GM18858 (cell line): Measurements from ENCODE around the gene RASEF.

Source experiments
- ATAC-seq: cut with Tn5 transposase; IDR thresholded peaks from one replicate; pipeline ENCODE4 v1.9.1; 2021; ENCODE audit not compliant: unreplicated experiment

RASEF gene

DNA sequence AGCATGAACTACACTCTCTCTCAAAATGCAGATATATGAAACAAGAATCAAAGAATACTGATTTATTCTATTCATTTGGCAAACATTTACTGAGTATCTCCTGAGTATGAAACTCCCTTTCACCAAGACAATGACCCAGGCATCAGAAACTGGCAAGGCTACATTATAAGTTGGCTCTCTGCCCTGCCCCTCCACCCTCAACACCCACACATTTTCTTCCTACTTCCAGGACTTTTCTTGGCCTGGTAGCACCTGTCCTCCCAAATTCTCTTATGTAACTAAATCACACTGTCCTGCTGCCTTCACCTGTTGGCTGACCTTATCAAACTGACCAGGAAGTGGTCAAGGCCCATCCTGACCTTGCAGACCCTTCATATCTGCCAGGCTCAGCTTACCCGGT is 3.5 kb downstream of the RASEF start:
- no peak for ATAC-seq

DNA sequence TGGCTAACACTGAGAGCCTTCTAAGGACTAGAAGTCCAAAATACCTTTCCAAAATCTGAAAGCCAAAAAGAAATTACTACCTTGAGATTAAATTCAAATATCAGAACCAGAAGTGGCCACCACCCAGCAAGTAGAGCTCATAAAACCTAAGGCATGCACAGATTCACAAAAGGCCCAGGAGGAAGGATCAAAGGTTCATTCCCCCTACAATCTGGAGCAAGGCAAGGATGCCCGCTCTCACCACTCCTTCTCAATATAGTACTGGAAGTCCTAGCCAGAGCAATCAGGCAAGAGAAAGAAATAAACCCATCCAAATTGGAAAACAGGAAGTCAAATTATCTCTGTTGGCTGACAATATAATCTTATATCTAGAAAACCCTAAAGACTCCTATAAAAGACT is 6.0 kb downstream of the RASEF start:
- ATAC-seq = no peak

DNA sequence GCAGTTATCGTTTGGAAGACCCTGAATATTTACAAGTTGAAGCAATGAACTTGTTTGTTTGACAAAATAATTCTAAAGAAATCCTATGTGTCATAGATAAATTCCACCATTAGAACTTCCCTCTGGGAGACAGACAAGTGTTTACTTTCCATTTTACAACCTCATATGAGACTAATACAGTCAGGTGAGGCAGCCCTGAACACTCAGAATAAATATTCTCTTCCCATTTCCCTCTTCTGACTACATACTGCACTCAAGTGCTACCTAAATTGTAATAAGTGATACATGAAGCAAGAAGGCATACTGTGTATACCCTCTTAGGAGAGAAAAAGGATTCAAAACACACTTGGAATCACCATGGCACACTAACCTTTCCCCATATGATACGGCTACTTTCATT is 6.8 kb downstream of the RASEF start:
- ATAC-seq = no peak

DNA sequence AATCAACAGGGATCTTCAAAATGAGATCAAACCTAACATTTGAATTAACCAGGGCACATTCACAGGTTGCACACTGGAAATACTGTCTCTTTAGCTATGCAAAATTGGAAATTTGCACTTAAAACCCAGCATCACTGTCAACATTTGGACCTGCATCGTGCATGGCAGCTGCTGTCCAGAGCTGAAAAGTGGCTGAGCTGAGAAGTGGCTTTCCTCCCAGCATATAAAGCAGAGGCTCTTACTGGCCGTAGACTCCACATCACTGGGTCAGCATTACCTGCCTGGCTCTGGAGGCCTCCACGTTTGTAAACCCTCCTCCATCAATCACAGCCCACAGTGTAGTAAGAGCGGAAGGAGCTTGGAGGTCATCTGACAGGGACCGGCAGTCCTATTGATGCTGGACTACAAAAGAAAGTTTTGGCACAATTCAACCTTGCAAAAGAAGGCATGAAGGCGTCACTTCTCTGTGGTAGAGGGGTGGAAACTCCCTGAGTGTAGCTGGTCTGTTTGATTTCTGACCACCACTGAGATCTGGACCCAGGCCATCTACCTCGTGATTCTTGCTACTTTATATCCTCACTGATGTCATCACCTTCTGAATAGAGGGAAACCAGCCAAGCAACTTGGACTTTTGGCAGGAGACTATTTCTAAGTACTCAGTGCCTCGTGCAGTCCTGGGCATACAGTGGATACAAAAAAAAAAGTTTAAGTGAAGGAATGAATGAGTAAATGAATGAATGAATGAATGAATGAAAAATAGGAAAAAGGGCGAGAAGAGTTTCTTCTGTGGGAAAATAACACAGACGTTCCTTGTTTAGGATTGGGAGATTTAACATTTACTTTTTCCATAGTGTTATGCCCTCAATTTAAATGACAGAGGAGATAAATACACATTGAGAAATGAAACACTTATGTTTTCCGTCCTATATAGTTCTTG is 14.8 kb downstream of the RASEF start:
- ATAC-seq = no peak

DNA sequence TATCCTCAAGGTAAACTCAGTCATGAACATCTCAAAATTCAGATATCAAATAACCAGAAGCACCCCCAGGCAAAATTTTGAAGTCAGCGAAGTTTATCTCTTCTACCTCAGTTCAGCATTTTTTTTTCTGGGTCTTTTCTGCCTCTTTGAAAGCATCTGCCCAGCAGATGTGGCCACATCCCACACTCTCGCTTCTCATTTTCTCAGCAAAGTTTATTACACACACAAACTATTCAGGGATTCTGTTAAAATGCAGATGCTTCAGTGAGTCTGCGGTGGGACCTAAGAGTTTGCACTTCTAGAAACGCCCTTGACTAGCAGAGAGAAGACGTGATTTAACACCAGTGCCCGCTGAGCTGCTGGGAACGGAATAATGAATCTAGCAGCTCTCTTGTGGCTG is 19.3 kb downstream of the RASEF start:
- ATAC-seq = no peak

DNA sequence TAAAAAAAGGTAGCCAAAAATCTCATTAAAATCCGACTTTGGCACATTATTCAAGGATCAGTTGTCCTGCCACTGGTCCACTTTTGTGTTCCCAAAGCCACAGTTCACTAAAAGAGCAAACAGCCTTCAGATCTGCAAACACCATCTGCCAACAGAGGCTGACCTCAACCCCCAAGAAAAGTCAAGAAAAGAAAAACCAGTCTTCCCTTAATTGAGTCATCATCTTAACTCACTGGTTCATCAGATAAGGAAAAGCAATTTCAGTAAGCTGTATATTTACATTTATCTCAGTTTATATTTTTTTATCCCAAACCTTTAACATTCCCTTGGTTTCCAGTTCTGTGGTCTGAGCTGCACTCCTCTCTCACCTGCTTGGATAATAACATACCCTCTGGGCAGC is 21.2 kb downstream of the RASEF start:
- no peak for ATAC-seq

DNA sequence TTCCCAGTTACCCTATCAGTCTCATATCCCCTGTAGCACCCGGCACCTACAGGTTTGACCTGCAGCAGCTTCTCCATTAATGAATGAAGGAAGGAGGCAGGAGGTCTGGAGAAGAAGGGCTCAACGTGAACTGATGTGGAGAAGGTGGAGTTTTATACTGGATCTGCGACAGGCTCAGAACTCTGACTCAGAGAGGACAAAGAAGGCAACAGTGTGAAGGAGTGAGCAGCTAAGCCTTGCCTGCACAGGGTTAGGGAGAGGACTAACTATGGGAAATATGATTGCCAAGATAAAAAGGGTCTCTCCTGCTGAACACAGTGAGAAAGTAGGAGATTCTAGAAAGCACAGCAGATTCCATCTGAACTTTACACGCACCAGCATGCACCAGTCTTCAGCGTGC is 23.6 kb downstream of the RASEF start:
- no peak for ATAC-seq

DNA sequence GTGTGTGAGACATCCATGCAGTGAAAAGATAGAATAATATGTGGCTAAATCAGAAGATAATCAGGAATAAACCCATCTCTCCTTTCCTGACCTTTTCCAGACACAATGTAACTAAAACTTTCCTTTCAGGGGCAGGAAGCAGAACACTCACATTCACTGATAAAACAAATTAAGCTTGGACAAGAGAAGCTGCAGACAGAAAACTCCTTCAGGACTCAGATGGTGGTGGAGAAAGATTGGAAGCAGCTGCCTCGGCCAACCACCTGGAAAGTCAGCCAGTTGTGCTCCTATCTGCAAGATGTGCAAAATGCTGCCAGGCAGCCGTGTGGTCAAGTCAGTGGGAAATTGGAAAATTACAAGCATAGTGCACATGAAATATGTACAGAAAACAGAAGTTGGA is 26.9 kb downstream of the RASEF start:
- no peak for ATAC-seq

DNA sequence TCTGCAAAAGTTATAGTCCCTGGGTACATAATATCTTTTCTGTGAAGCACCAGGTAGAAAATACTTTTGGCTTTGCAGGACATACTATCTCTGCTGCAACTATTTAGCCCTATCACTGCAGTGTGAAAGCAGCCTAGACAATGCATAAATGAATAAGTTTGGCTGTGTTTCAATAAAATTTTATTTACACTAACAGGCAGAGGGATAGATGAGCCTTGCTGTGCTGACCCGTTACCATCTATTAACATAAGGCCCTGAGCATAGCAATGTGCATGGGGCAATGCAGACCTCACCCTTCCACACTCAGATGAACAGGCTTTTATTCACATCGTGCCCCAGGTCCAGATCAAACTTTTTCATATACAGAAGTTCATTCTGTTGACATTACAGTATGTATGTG is 27.8 kb downstream of the RASEF start:
- no peak for ATAC-seq

DNA sequence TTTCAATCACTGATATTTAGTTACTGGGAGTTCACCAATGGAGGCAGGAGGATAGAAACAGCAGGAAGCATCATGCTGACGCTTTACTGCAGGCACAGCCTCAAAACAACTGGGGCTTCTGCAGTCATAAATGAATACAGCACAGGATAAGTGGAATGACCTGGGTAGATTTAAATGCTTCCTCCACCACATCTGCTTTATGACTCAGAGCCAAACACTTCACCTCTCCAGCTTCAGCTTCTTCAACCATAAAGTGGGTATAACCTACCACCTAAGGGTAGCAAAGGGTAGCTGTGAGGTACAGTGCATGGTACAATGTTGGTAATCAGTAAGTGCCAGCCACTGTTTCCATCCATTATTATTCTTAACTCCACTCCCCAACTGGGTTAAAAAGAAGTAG is 28.4 kb downstream of the RASEF start:
- ATAC-seq = no peak

DNA sequence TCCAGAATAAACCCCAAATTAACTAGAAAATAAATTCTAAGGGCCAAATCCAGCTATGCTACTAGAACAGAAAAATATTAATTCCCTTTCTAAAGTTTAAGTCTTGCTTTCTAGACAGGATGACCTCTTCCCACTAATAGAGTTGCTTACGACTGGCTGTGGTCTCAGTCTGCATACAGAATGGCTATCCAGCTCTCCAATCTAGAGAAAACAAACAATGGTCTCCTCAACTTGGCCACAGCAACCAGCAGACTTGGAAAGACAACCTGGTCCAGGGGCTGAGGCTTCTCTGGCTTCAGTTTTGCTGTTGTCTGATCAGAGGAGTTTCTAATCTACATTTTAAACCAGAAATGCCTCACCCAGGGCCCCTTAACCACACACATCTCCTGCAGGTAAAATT is 28.9 kb downstream of the RASEF start:
- no peak for ATAC-seq

DNA sequence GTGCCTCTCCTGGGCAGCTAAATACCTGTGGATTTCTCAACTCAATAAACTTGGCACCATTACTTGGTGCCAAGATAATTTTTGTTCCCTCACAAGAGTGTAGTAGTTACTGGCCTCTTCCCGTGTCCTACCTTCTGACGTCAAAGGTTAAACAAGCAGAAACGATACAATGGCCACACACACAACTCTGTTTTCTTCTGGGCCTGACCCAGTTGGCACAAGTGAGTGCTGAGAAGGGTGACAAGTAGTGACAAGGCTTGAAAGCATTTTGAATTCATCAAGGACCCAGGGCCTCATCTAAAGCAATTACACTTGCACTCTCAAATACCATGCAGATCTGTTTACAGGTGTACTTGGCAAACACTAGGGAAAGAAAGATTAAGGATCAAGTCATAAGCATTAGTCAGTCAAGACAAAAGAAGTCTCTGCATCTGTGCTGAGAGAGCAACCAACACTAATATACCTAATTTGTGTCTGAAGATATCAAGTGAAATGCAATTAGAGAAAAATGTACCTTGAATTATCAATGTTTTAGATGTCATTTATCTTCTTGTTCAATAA is 30.8 kb downstream of the RASEF start:
- ATAC-seq = no peak

DNA sequence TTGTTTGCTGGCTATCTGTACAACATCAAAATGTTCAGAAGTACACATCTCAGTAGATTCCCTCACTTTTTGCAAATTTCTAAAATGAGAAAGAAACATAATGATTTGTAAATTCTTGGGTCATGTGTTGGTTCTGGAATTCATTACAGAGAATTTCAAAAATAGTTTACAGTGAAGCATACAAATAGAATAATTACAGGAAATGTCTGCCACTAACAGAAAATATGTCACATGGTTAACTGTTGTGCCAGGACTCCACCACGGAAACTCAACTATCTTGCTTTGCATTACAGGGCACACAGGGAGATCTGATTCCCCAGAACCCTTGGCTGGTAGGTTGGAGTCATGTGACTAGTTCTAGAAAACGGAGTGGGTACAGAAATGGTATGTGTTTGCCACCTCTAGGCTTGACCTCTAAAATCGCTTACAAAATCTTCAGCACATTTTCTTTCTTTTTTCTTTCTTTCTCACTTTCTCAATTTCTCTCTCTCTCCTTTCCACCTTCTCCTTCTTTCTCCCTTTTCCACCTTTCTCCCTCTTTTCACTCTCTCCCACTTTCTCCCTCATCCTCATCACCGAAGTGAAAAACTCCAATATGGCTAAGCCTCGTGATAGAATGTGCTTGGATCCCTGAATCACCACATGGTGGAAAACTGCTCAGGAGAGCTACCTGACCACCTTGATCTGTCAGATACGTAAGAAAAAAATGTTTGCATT is 32.4 kb downstream of the RASEF start:
- no peak for ATAC-seq

DNA sequence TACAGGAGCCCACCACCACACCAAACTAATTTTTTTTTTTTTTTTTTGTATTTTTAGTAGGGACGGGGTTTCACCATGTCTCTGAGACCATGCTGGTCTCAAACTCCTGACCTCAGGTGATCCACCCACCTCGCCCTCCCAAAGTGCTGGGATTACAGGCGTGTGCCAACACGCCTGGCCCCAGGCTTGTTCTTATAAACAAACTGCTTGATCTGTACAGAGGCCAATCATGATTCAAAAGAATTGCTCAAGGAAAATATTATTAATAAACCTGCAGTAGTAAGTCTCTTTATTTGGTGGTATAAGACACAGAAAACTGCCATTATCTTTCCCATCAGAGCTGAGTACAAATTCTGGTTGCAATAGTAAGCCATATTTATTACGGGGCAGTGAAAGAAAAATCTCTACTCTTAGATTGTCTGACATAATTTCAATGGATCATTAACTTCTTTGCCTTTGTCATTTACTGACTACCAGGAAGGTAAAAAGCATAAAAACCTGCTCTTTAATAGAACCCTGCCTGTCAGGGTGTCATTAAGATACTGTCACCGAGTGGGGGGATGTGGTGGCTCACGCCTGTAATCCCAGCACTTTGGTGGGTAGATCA is 33.3 kb downstream of the RASEF start:
- ATAC-seq = no peak

DNA sequence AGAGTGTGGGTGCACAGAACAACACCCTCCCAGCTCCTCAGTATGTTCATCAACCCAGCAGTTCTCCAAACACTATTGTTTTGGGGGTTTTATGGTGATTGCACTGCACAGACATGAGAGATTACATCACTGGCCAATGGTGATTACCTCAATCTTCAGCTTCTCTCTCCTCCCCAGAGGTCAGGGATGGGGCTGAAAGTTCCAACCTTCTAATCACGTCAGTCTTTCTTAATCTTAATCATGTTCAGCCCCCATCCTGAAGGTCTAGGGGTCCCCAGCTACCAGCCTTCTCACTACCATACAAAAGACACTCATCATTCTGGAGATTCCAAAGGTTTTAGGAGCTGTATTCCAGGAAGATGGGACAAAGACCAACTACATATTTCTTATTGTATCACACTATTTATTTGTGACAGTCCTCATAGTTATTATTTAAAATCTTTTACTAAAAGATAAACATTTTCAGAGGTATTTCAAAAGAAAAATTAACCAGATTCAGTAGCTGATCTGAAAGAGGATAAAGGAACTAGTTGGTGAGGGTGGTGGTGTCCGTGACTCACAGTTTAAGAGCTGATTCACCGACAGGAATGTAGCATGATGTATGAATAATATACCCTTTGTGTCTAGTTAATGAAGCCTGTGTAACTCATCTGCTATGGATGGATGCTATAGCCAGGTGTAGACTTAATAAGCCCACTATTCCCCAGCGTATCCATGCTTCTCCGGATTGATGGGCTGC is 35.6 kb downstream of the RASEF start:
- no peak for ATAC-seq

DNA sequence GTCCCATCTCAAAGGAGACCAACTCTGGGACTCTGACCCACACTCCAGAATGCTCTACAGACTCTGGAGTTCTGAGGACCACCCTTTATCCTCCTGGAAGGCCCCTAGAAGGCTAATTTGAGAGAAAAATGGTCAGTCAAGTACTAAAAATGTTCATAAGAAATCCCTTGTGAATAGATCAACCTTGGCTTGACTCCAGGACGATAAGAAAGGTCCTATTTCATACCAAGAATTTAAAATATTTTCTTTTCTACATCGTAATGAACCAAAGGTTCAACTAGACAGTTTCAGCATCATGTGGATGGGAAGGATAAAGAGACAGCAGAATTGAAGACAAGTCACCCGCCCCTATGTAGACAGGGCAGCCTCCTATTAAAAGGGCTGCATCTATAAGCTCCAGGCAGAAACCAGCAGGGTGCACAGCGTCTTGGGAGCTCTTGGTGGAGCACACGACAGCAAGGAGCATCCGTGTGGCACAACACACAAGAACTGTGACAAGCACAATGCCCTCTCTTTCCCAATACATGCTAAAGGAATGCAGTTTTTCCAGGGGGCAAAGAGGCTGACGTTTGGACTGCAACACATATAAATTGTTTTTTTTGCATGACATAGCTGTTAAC is 38.3 kb downstream of the RASEF start:
- no peak for ATAC-seq

DNA sequence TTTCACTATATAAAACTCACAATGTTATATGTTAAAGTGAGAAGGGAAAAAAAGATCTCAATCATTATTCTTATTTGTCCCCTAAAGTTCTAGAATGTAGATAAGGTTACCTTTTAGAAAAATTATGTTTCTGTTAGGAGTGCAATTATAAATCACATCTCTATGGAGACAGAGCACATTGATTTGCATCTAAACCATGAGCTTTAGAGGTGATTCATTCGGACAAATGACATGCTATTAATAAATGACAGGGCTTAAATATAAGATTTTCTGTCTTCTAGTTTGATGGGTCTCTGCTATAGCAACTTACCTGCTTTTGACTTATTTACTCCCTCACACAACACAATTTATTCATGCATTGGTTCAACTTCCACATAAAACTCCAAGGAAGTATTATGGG is 39.8 kb downstream of the RASEF start:
- no peak for ATAC-seq

DNA sequence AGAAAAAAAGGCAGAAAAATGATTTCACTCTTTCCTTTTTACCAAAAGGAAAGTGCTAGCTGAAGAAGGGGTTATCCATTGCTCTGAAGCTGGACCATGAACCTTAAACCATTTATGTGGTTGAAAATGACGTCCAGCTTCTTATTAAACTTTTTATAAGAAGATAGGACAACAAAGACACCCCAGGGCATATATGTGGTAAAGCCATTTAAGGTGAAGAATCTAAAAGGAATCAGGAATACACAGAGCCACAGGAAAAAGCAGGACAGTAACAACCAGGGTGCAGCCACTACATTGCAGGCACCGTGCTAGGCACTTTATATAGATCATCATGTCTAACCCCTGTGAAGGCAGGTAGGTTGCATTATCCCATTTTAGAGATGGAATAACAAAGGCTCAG is 42.1 kb downstream of the RASEF start:
- ATAC-seq = no peak

DNA sequence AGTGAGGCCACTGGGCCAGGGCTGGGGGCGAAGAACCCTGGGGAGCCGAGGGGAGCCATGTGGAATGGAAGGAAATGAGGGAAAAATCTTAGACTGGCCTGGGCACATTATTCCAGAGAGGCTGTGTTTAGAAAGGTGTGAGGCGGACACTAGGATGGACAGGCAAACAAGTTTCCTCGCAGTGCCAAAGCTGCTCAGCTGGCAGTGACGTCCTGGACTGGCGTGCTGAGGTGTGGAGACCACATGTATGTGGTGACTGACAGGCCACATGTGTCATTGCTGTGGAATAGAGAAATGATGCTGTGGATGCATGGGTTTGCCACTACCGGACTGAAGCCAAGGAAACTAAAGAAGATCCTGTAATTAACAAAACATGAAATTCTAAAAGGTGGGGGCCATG is 42.6 kb downstream of the RASEF start:
- ATAC-seq = no peak

DNA sequence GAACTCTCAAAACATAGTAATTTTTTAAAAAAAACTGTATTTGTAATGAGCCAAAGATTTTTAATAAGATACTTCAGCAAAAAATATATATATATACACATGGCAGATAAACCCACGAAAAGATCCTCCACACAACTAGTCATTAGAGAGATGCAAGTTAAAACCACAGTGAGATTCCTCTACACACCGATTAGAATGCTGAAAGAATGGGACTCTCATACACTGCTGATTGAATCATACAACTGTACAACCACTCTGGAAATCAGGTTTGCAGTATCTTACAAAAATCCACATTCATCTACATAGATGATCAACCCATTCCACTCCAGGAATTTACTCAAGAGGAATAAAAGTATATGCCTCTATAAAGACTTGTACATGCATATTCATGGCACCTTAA is 43.7 kb downstream of the RASEF start:
- no peak for ATAC-seq

DNA sequence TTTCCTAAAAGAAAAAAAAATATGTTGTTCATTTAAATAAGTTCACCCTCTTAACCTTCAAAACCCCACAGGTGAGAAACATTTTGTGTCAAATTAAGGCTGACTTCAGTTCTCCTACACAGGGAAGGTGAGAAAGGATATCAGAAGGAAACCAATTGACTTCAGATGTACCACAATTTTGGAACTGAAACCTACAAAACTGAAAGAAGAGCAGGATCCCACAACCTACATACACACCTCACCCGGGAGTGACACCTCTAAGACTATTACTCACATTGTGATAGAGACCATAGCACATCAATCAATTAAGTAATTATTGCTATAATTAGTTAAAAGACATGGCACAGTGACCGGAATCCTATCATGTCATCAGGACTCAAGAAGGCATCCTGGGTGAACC is 47.0 kb downstream of the RASEF start:
- no peak for ATAC-seq
